ENCODE data around the gene KCND3. TPM values are rescaled to one million over a fixed set of nuclear protein-coding genes. Genes with fewer than 3 reads are reported as not detected.

KCND3 gene
- total RNA-seq, 1 donor from 2014 or later = 2.1 TPM

- no peaks in the 10 kb centered on the region for H3K36me3 Mint-ChIP-seq (ENCODE audit: unreplicated experiment)
- H3K4me3 Mint-ChIP-seq (ENCODE audit: unreplicated experiment) = no peak overlapping the region
- no peak for DNase-seq (ENCODE audit: extremely low spot score, unreplicated experiment)
- H3K27me3 Mint-ChIP-seq (ENCODE audit: unreplicated experiment) = peaks cover 2% of the 10 kb centered on the region
- TF ChIP-seq CTCF (IDR thresholded peaks at IDR 0.05) = no peak
- H3K4me1 Mint-ChIP-seq (ENCODE audit: unreplicated experiment) = no peaks in the 10 kb centered on the region
- no peaks in the 10 kb centered on the region for H3K9me3 Mint-ChIP-seq (ENCODE audit: unreplicated experiment)
- no peak overlapping the region for H3K27ac Mint-ChIP-seq (ENCODE audit: unreplicated experiment)
These were observed 102.7 kb downstream of the KCND3 start for GRCh38 chr1:111886741-111887140.

GRCh38 chr1:111884772-111885443 lies 104.6 kb downstream of the KCND3 start:
- H3K9me3 Mint-ChIP-seq (ENCODE audit: unreplicated experiment) = no peaks in the 10 kb centered on the region
- H3K36me3 Mint-ChIP-seq (ENCODE audit: unreplicated experiment) = no peaks in the 10 kb centered on the region
- no peaks in the 10 kb centered on the region for H3K4me1 Mint-ChIP-seq (ENCODE audit: unreplicated experiment)
- H3K27ac Mint-ChIP-seq (ENCODE audit: unreplicated experiment) = no peak overlapping the region
- DNase-seq (ENCODE audit: extremely low spot score, unreplicated experiment) = no peak
- H3K4me3 Mint-ChIP-seq (ENCODE audit: unreplicated experiment) = no peak overlapping the region
- no peak for TF ChIP-seq CTCF (IDR thresholded peaks at IDR 0.05)
- H3K27me3 Mint-ChIP-seq (ENCODE audit: unreplicated experiment) = peaks cover 2% of the 10 kb centered on the region

GRCh38 chr1:111882986-111883560 lies 106.4 kb downstream of the KCND3 start:
- no peaks in the 10 kb centered on the region for H3K9me3 Mint-ChIP-seq (ENCODE audit: unreplicated experiment)
- TF ChIP-seq CTCF (IDR thresholded peaks at IDR 0.05) = no peak
- no peaks in the 10 kb centered on the region for H3K4me1 Mint-ChIP-seq (ENCODE audit: unreplicated experiment)
- no peak overlapping the region for H3K4me3 Mint-ChIP-seq (ENCODE audit: unreplicated experiment)
- peaks cover under 1% of the 10 kb centered on the region for H3K27me3 Mint-ChIP-seq (ENCODE audit: unreplicated experiment)
- no peaks in the 10 kb centered on the region for H3K36me3 Mint-ChIP-seq (ENCODE audit: unreplicated experiment)
- no peak for DNase-seq (ENCODE audit: extremely low spot score, unreplicated experiment)
- H3K27ac Mint-ChIP-seq (ENCODE audit: unreplicated experiment) = no peak overlapping the region

GRCh38 chr1:111882559-111882958 lies 106.9 kb downstream of the KCND3 start:
- DNase-seq (ENCODE audit: extremely low spot score, unreplicated experiment) = no peak
- Mint-ChIP-seq H3K36me3 (ENCODE audit: unreplicated experiment) (no peaks in the 10 kb centered on the region), H3K27me3 (ENCODE audit: unreplicated experiment) (no peaks in the 10 kb centered on the region), H3K4me3 (ENCODE audit: unreplicated experiment) (no peak overlapping the region), H3K4me1 (ENCODE audit: unreplicated experiment) (no peaks in the 10 kb centered on the region), H3K9me3 (ENCODE audit: unreplicated experiment) (no peaks in the 10 kb centered on the region), H3K27ac (ENCODE audit: unreplicated experiment) (no peak overlapping the region)
- TF ChIP-seq CTCF (IDR thresholded peaks at IDR 0.05) = no peak

- H3K27ac Mint-ChIP-seq (ENCODE audit: unreplicated experiment) = no peak overlapping the region
- H3K4me3 Mint-ChIP-seq (ENCODE audit: unreplicated experiment) = no peak overlapping the region
- no peaks in the 10 kb centered on the region for H3K36me3 Mint-ChIP-seq (ENCODE audit: unreplicated experiment)
- no peaks in the 10 kb centered on the region for H3K9me3 Mint-ChIP-seq (ENCODE audit: unreplicated experiment)
- no peak for TF ChIP-seq CTCF (IDR thresholded peaks at IDR 0.05)
- DNase-seq (ENCODE audit: extremely low spot score, unreplicated experiment) = no peak
- no peaks in the 10 kb centered on the region for H3K27me3 Mint-ChIP-seq (ENCODE audit: unreplicated experiment)
- H3K4me1 Mint-ChIP-seq (ENCODE audit: unreplicated experiment) = no peaks in the 10 kb centered on the region
These were observed 108.3 kb downstream of the KCND3 start for GRCh38 chr1:111880881-111881837.
